ENCODE data around the gene OTOP1. TPM values are rescaled to one million over a fixed set of nuclear protein-coding genes. Genes with fewer than 3 reads are reported as not detected.
"Not testable (repeated sequence)": the region's sequence is repeated elsewhere in the genome, so short reads cannot be mapped to it uniquely, and the experiment has no call there.

OTOP1 gene
- polyA plus RNA-seq, 1 donor from 2014 or later, result 0.16 TPM

DNA sequence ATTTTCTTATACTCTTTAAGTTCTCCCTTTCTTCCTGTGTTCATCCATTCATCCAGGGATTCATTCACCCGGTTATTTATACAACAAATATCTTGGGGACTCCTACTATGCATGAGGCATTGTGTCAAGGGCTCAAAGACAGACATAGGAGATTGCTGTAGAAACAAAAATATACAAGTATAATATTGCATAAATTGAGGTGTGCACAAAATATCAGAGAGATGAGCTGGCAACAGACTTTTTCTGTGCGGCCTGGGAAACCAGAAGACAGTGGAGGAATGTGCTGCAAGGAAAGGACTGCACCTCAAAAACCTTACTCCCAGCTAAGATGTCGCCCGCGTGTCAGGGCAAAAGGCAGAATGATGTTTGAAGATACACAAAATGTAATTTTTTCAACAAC, 9.6 kb downstream of the OTOP1 start:
- peaks cover 3% of the 10 kb centered on the region for H3K27me3 ChIP-seq (ENCODE audit: insufficient read depth, low read depth, low read length)
- H3F3A ChIP-seq (ENCODE audit: insufficient read depth, low read length, poor library complexity, severe bottlenecking), result no peaks in the 10 kb centered on the region
- H2AFZ ChIP-seq (ENCODE audit: low read depth, low read length), result no peak overlapping the region
- no peaks in the 10 kb centered on the region for H3K9me3 ChIP-seq (ENCODE audit: low read length)
- H3K27ac ChIP-seq (ENCODE audit: low read length), result no peak overlapping the region
- no peak overlapping the region for H3K4me2 ChIP-seq (ENCODE audit: low read length)
- no peak overlapping the region for H3K4me3 ChIP-seq (ENCODE audit: low read length)
- no peak overlapping the region for H3K9ac ChIP-seq (ENCODE audit: low read length)
- H3K36me3 ChIP-seq (ENCODE audit: insufficient read depth, low read length), result no peaks in the 10 kb centered on the region
- H3K9me2 ChIP-seq (ENCODE audit: insufficient read depth, low read length), result no peaks in the 10 kb centered on the region
- no peaks in the 10 kb centered on the region for H3K79me2 ChIP-seq (replicated peaks; ENCODE audit: insufficient read depth, low read length)
- TF ChIP-seq, protein P1, sequence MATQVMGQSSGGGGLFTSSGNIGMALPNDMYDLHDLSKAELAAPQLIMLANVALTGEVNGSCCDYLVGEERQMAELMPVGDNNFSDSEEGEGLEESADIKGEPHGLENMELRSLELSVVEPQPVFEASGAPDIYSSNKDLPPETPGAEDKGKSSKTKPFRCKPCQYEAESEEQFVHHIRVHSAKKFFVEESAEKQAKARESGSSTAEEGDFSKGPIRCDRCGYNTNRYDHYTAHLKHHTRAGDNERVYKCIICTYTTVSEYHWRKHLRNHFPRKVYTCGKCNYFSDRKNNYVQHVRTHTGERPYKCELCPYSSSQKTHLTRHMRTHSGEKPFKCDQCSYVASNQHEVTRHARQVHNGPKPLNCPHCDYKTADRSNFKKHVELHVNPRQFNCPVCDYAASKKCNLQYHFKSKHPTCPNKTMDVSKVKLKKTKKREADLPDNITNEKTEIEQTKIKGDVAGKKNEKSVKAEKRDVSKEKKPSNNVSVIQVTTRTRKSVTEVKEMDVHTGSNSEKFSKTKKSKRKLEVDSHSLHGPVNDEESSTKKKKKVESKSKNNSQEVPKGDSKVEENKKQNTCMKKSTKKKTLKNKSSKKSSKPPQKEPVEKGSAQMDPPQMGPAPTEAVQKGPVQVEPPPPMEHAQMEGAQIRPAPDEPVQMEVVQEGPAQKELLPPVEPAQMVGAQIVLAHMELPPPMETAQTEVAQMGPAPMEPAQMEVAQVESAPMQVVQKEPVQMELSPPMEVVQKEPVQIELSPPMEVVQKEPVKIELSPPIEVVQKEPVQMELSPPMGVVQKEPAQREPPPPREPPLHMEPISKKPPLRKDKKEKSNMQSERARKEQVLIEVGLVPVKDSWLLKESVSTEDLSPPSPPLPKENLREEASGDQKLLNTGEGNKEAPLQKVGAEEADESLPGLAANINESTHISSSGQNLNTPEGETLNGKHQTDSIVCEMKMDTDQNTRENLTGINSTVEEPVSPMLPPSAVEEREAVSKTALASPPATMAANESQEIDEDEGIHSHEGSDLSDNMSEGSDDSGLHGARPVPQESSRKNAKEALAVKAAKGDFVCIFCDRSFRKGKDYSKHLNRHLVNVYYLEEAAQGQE (IDR thresholded peaks at IDR 0.05; ENCODE audit: borderline replicate concordance), result no peak
- TF ChIP-seq EP300 (conservative IDR thresholded peaks at IDR 0.05; ENCODE audit: poor library complexity, severe bottlenecking) (no peak), EZH2 (IDR thresholded peaks at IDR 0.05; ENCODE audit: borderline replicate concordance, insufficient read depth, low read length, poor library complexity, severe bottlenecking) (no peak), MXI1 (conservative IDR thresholded peaks at IDR 0.05; ENCODE audit: poor library complexity, severe bottlenecking) (no peak), SMC3 (conservative IDR thresholded peaks at IDR 0.05; ENCODE audit: poor library complexity) (no peak), POLR2AphosphoS5 (IDR thresholded peaks at IDR 0.05) (no peak), RAD21 (conservative IDR thresholded peaks at IDR 0.05) (no peak), TAF1 (IDR thresholded peaks at IDR 0.05; ENCODE audit: low read depth) (no peak)
- TF ChIP-seq, protein P2, sequence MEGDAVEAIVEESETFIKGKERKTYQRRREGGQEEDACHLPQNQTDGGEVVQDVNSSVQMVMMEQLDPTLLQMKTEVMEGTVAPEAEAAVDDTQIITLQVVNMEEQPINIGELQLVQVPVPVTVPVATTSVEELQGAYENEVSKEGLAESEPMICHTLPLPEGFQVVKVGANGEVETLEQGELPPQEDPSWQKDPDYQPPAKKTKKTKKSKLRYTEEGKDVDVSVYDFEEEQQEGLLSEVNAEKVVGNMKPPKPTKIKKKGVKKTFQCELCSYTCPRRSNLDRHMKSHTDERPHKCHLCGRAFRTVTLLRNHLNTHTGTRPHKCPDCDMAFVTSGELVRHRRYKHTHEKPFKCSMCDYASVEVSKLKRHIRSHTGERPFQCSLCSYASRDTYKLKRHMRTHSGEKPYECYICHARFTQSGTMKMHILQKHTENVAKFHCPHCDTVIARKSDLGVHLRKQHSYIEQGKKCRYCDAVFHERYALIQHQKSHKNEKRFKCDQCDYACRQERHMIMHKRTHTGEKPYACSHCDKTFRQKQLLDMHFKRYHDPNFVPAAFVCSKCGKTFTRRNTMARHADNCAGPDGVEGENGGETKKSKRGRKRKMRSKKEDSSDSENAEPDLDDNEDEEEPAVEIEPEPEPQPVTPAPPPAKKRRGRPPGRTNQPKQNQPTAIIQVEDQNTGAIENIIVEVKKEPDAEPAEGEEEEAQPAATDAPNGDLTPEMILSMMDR (IDR thresholded peaks at IDR 0.05; ENCODE audit: poor library complexity, severe bottlenecking), result no peak
- no peaks in the 10 kb centered on the region for H4K20me1 ChIP-seq (ENCODE audit: insufficient read depth)

DNA sequence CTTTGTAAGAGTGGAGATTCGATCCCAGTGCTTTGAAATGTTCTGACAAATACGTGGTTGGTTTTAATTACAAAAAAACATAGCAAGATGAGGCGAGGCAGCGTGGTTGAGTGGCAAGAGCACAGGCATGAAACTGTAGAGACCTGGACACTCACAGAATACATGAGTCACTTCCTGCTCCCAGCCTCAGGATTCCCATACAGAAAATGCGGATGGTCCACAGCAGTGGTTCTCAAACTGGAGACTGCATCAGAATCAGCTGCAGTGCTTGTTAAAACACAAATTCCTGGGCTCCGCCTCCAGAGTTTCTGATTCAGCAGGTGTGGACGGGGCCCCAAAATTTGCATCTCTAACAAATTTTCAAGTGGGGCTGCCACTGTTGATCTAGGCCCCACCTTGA, 10.1 kb downstream of the OTOP1 start:
- H2AFZ ChIP-seq (ENCODE audit: low read depth, low read length), result no peak overlapping the region
- no peak overlapping the region for H3K4me2 ChIP-seq (ENCODE audit: low read length)
- H4K20me1 ChIP-seq (ENCODE audit: insufficient read depth), result no peaks in the 10 kb centered on the region
- no peak for TF ChIP-seq SMC3 (conservative IDR thresholded peaks at IDR 0.05; ENCODE audit: poor library complexity)
- TF ChIP-seq, protein P2 (IDR thresholded peaks at IDR 0.05; ENCODE audit: poor library complexity, severe bottlenecking), result no peak
- no peak for TF ChIP-seq MXI1 (conservative IDR thresholded peaks at IDR 0.05; ENCODE audit: poor library complexity, severe bottlenecking)
- TF ChIP-seq POLR2AphosphoS5 (IDR thresholded peaks at IDR 0.05), result no peak
- TF ChIP-seq TAF1 (IDR thresholded peaks at IDR 0.05; ENCODE audit: low read depth), result no peak
- no peak for TF ChIP-seq EZH2 (IDR thresholded peaks at IDR 0.05; ENCODE audit: borderline replicate concordance, insufficient read depth, low read length, poor library complexity, severe bottlenecking)
- TF ChIP-seq EP300 (conservative IDR thresholded peaks at IDR 0.05; ENCODE audit: poor library complexity, severe bottlenecking), result no peak
- TF ChIP-seq RAD21 (conservative IDR thresholded peaks at IDR 0.05), result no peak
- TF ChIP-seq, protein P1 (IDR thresholded peaks at IDR 0.05; ENCODE audit: borderline replicate concordance), result no peak
- H3K4me3 ChIP-seq (ENCODE audit: low read length), result no peak overlapping the region
- H3K79me2 ChIP-seq (replicated peaks; ENCODE audit: insufficient read depth, low read length), result no peaks in the 10 kb centered on the region
- no peaks in the 10 kb centered on the region for H3K9me2 ChIP-seq (ENCODE audit: insufficient read depth, low read length)
- no peaks in the 10 kb centered on the region for H3K9me3 ChIP-seq (ENCODE audit: low read length)
- H3F3A ChIP-seq (ENCODE audit: insufficient read depth, low read length, poor library complexity, severe bottlenecking), result no peaks in the 10 kb centered on the region
- H3K27me3 ChIP-seq (ENCODE audit: insufficient read depth, low read depth, low read length), result no peaks in the 10 kb centered on the region
- no peak overlapping the region for H3K27ac ChIP-seq (ENCODE audit: low read length)
- no peak overlapping the region for H3K9ac ChIP-seq (ENCODE audit: low read length)
- no peaks in the 10 kb centered on the region for H3K36me3 ChIP-seq (ENCODE audit: insufficient read depth, low read length)

DNA sequence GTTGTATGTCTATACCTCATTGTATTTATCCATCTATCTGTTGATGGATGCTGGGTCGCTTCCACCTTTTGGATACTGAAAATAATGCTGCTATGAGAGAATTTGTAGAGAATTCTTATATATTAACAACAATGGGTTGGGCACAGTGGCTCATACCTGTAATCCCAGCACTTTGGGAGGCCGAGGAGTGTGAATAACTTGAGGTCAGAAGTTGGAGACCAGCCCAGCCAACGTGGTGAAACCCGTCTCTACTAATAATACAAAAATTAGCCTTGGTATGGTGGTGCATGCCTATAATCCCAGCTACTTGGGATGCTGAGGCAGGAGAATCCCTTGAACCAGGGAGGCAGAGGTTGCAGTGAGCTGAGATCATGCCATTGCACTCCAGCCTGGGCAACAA, 13.1 kb downstream of the OTOP1 start:
- H3K4me3 ChIP-seq (ENCODE audit: low read length); H3K4me2 ChIP-seq (ENCODE audit: low read length); H3K9me2 ChIP-seq (ENCODE audit: insufficient read depth, low read length); H3K27me3 ChIP-seq (ENCODE audit: insufficient read depth, low read depth, low read length); H2AFZ ChIP-seq (ENCODE audit: low read depth, low read length); H4K20me1 ChIP-seq (ENCODE audit: insufficient read depth); H3K27ac ChIP-seq (ENCODE audit: low read length); H3K9me3 ChIP-seq (ENCODE audit: low read length); H3F3A ChIP-seq (ENCODE audit: insufficient read depth, low read length, poor library complexity, severe bottlenecking); H3K9ac ChIP-seq (ENCODE audit: low read length); H3K79me2 ChIP-seq (replicated peaks; ENCODE audit: insufficient read depth, low read length); H3K36me3 ChIP-seq (ENCODE audit: insufficient read depth, low read length): not testable (repeated sequence)

Data from neural cell (in vitro differentiated cells).